HEK293T (cell line): Measurements from ENCODE around the gene DKC1.

ENCODE experiments used
- CTCF ChIA-PET: fragments of 350-600 bp; formaldehyde crosslinking; extraction: SDS; loops from one replicate; lab custom pipeline; 2021; ENCODE audit warnings: antibody characterized with exemption, inconsistent platforms; lab: Yijun Ruan, JAX
- POLR2A ChIA-PET: fragments of 350-600 bp; formaldehyde crosslinking; extraction: SDS; loops from one replicate; lab custom pipeline; 2020; ENCODE audit warnings: antibody characterized with exemption, inconsistent platforms; lab: Yijun Ruan, JAX
- DNase-seq: peaks from one replicate; pipeline ENCODE4 v3.0.0; 2012; ENCODE audit warnings: mixed read lengths; ENCODE audit errors: extremely low spot score
- ARNT ChIP-seq: fragments of 450-650 bp; IDR thresholded peaks from 2 replicates; pipeline ENCODE4 v1.6.1; 2017; ENCODE audit warnings: mild to moderate bottlenecking
- BHLHE40 ChIP-seq: fragments of 450-650 bp; IDR thresholded peaks from 2 replicates; pipeline ENCODE4 v1.6.1; 2016; ENCODE audit warnings: mild to moderate bottlenecking, moderate library complexity, borderline replicate concordance
- CTBP1 ChIP-seq: fragments of 450-650 bp; IDR thresholded peaks from 2 replicates; pipeline ENCODE4 v1.6.1; 2016; ENCODE audit warnings: borderline replicate concordance
- ELF4 ChIP-seq: fragments of 450-650 bp; IDR thresholded peaks from 2 replicates; pipeline ENCODE4 v1.6.1; 2017; ENCODE audit warnings: antibody characterized with exemption
- FOXA1 ChIP-seq: fragments of 450-650 bp; IDR thresholded peaks from 2 replicates; pipeline ENCODE4 v1.6.1; 2016; ENCODE audit warnings: mild to moderate bottlenecking
- FOXK2 ChIP-seq: fragments of 450-650 bp; IDR thresholded peaks from 2 replicates; pipeline ENCODE4 v1.6.1; 2016; ENCODE audit warnings: mild to moderate bottlenecking
- FOXM1 ChIP-seq: fragments of 450-650 bp; IDR thresholded peaks from 2 replicates; pipeline ENCODE4 v1.6.1; 2017; ENCODE audit warnings: mild to moderate bottlenecking, borderline replicate concordance
- HDGF ChIP-seq: fragments of 450-650 bp; IDR thresholded peaks from 2 replicates; pipeline ENCODE4 v1.6.1; 2017; ENCODE audit warnings: antibody characterized with exemption, borderline replicate concordance
- L3MBTL2 ChIP-seq: fragments of 450-650 bp; conservative IDR thresholded peaks from 2 replicates; pipeline ENCODE4 v1.6.1; 2016; ENCODE audit warnings: mild to moderate bottlenecking
- LEF1 ChIP-seq: fragments of 450-650 bp; IDR thresholded peaks from 2 replicates; pipeline ENCODE4 v1.6.1; 2017; ENCODE audit warnings: mild to moderate bottlenecking, borderline replicate concordance
- NFRKB ChIP-seq: fragments of 450-650 bp; IDR thresholded peaks from 2 replicates; pipeline ENCODE4 v1.6.1; 2016; ENCODE audit warnings: mild to moderate bottlenecking, moderate library complexity
- PKNOX1 ChIP-seq: fragments of 450-650 bp; IDR thresholded peaks from 2 replicates; pipeline ENCODE4 v1.6.1; 2016
- SP1 ChIP-seq: fragments of 450-650 bp; IDR thresholded peaks from 2 replicates; pipeline ENCODE4 v1.6.1; 2017
- SUZ12 ChIP-seq: fragments of 450-650 bp; IDR thresholded peaks from 2 replicates; pipeline ENCODE4 v1.6.1; 2016; ENCODE audit warnings: mild to moderate bottlenecking
- TARDBP ChIP-seq: fragments of 450-650 bp; IDR thresholded peaks from 2 replicates; pipeline ENCODE4 v1.6.1; 2016
- ZNF384 ChIP-seq: fragments of 450-650 bp; IDR thresholded peaks from 2 replicates; pipeline ENCODE4 v1.6.1; 2016

The DKC1 gene

DNA sequence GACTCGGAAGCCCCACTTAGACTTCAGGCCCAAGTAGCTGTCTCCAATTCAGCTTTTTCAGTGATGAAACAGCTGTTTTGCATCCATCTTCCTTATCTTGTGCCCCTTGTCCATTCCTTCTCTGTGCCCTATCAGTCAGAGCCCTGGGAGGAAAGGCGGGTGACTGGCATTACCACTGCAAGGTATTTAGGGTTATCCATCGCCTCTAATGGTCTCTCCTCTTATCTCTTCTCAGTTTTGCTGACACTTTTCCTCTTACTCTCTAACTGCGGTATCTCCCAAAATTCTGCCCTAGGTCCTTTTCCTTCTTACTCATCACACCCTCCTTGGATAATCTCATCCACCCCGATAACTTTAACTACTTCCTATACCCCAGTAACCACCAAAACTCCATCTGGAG, 25.5 kb upstream of the DKC1 start:
- TF ChIP-seq NFRKB (no peak), CTBP1 (no peak), ELF4 (no peak), PKNOX1 (no peak)
- POLR2A ChIA-PET = no interaction called here
- no peak for DNase-seq
- CTCF ChIA-PET = interaction anchor here (1.8 kb wide), 1 partner anchor 11 kb away, joined by 5 read pairs; no protein-coding TSS in a partner anchor

- no peak for TF ChIP-seq PKNOX1
- no peak for TF ChIP-seq L3MBTL2
- TF ChIP-seq LEF1 = no peak
- TF ChIP-seq SP1 = no peak
- no peak for TF ChIP-seq FOXK2
- no peak for TF ChIP-seq BHLHE40
- no peak for TF ChIP-seq FOXM1
- no peak for TF ChIP-seq NFRKB
- no peak for TF ChIP-seq FOXA1
- TF ChIP-seq ELF4 = no peak
- no peak for TF ChIP-seq SUZ12
- TF ChIP-seq TARDBP = no peak
- no peak for TF ChIP-seq CTBP1
- no peak for TF ChIP-seq ZNF384
- TF ChIP-seq ARNT = no peak
- TF ChIP-seq HDGF = no peak
- CTCF ChIA-PET = interaction anchor here (0.9 to 1.1 kb wide), 2 partner anchors 10 to 11 kb away, joined by 3 to 5 read pairs; no protein-coding TSS in a partner anchor
- no peak for DNase-seq
- POLR2A ChIA-PET = no interaction called here
Measured at GRCh38 chrX:154738011-154738738, 24.5 kb upstream of the DKC1 start.

GRCh38 chrX:154739952-154740465, 22.7 kb upstream of the DKC1 start:
- ChIA-PET POLR2A (no interaction called here), CTCF (interaction anchor here (1.0 kb wide), 1 partner anchor 8 kb away, joined by 3 read pairs; no protein-coding TSS in a partner anchor)
- no peak for TF ChIP-seq LEF1
- TF ChIP-seq PKNOX1 = no peak
- TF ChIP-seq L3MBTL2 = no peak
- no peak for TF ChIP-seq BHLHE40
- no peak for TF ChIP-seq CTBP1
- no peak for TF ChIP-seq FOXM1
- no peak for TF ChIP-seq NFRKB
- no peak for TF ChIP-seq SUZ12
- no peak for TF ChIP-seq ELF4
- TF ChIP-seq SP1 = no peak
- TF ChIP-seq FOXK2 = no peak
- DNase-seq = no peak

GRCh38 chrX:154742613-154743012, 20.1 kb upstream of the DKC1 start:
- no peak for TF ChIP-seq L3MBTL2
- no peak for TF ChIP-seq SUZ12
- TF ChIP-seq NFRKB = no peak
- no peak for TF ChIP-seq ELF4
- TF ChIP-seq ZNF384 = no peak
- TF ChIP-seq CTBP1 = no peak
- no peak for TF ChIP-seq FOXM1
- no peak for TF ChIP-seq BHLHE40
- TF ChIP-seq HDGF = no peak
- TF ChIP-seq FOXK2 = no peak
- no peak for TF ChIP-seq SP1
- no peak for TF ChIP-seq PKNOX1
- no peak for TF ChIP-seq LEF1
- no peak for TF ChIP-seq TARDBP
- CTCF ChIA-PET = no interaction called here
- POLR2A ChIA-PET = no interaction called here
- DNase-seq = no peak

GRCh38 chrX:154748712-154749339, 13.8 kb upstream of the DKC1 start:
- peak; percentile 73 for DNase-seq
- CTCF ChIA-PET = interaction anchor here (0.8 to 1.7 kb wide), 11 partner anchors 8 to 91 kb away, joined by 3 to 10 read pairs (median 4); partner anchors contain the start of genes DKC1 and SMIM9
- POLR2A ChIA-PET = interaction anchor here (1.2 to 4.4 kb wide), 2 partner anchors 14 to 17 kb away, joined by 3 to 31 read pairs; partner anchors contain the start of gene DKC1
- TF ChIP-seq SUZ12 = no peak
- no peak for TF ChIP-seq FOXM1
- TF ChIP-seq PKNOX1 = peak; percentile 65
